ENCODE results near the gene ERBB4.

DNA sequence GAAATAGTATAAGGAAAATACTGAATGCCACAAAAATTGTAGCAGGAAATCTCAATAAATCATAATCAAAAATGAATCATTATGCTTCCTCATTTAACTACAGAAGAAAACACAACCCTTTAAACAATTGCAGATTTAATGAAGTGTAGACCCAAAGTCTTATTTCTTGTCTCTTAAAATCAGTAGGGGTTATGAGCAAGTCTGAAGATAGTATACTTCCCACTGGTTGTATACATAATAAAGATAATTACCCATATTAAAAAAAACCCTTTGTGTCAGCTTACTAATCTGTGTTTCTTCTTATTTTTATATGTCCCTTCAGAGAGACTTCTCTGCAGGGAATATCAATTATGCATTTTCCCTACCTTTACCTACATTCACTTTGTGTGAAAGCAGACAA lies 504.7 kb downstream of the ERBB4 start:
- TF ChIP-seq, protein P1, sequence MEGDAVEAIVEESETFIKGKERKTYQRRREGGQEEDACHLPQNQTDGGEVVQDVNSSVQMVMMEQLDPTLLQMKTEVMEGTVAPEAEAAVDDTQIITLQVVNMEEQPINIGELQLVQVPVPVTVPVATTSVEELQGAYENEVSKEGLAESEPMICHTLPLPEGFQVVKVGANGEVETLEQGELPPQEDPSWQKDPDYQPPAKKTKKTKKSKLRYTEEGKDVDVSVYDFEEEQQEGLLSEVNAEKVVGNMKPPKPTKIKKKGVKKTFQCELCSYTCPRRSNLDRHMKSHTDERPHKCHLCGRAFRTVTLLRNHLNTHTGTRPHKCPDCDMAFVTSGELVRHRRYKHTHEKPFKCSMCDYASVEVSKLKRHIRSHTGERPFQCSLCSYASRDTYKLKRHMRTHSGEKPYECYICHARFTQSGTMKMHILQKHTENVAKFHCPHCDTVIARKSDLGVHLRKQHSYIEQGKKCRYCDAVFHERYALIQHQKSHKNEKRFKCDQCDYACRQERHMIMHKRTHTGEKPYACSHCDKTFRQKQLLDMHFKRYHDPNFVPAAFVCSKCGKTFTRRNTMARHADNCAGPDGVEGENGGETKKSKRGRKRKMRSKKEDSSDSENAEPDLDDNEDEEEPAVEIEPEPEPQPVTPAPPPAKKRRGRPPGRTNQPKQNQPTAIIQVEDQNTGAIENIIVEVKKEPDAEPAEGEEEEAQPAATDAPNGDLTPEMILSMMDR (IDR thresholded peaks at IDR 0.05): no peak
- TF ChIP-seq POLR2AphosphoS5 (IDR thresholded peaks at IDR 0.05): no peak
